ENCODE results near the gene LRP5. TPM values are rescaled to one million over a fixed set of nuclear protein-coding genes. Genes with fewer than 3 reads are reported as not detected.
A peak's percentile ranks its signal among the peaks of the same experiment; 100 is the strongest.

The LRP5 gene
- total RNA-seq, 1 experiment from 2014 or later = 67.0 TPM

- no peak overlapping the region for H3K27ac ChIP-seq (ENCODE audit: low read depth, low read length, poor library complexity, severe bottlenecking)
- no peaks in the 10 kb centered on the region for H3K9me3 ChIP-seq (ENCODE audit: low read depth, low read length, poor library complexity, severe bottlenecking)
- TF ChIP-seq CTCF (conservative IDR thresholded peaks at IDR 0.05; ENCODE audit: low read depth, low read length) = no peak
- no peak for TF ChIP-seq EZH2 (IDR thresholded peaks at IDR 0.05; ENCODE audit: borderline replicate concordance, low read depth, low read length, poor library complexity, severe bottlenecking)
- H3K36me3 ChIP-seq (ENCODE audit: insufficient read depth, low read length, poor library complexity, severe bottlenecking) = no peaks in the 10 kb centered on the region
- H3K4me1 ChIP-seq (ENCODE audit: insufficient read depth, low read length, poor library complexity, severe bottlenecking) = peaks cover 17% of the 10 kb centered on the region
- ChIA-PET POLR2A (ENCODE audit: low non-redundant PET) (no interaction called here), CTCF (no interaction called here)
- H3K27me3 ChIP-seq (replicated peaks; ENCODE audit: insufficient read depth, low read depth, low read length, poor library complexity) = no peaks in the 10 kb centered on the region
- H3K4me3 ChIP-seq (ENCODE audit: low read depth, low read length, poor library complexity, severe bottlenecking) = no peak overlapping the region
- intact Hi-C loops (cut with micrococcal nuclease; ENCODE audit: unreplicated experiment) = no loop called here
- BruUV-seq (replicated peaks) = no TSS peak
- DNase-seq (ENCODE audit: low spot score) = no peak
These were observed 23.3 kb downstream of the LRP5 start for GRCh38 chr11:68335683-68336082.

GRCh38 chr11:68336716-68337115, 24.3 kb downstream of the LRP5 start:
- TF ChIP-seq CTCF (conservative IDR thresholded peaks at IDR 0.05; ENCODE audit: low read depth, low read length) = no peak
- TF ChIP-seq EZH2 (IDR thresholded peaks at IDR 0.05; ENCODE audit: borderline replicate concordance, low read depth, low read length, poor library complexity, severe bottlenecking) = no peak
- CTCF ChIA-PET = no interaction called here

GRCh38 chr11:68337399-68337835, 25.0 kb downstream of the LRP5 start:
- no TSS peak for BruUV-seq (replicated peaks)
- DNase-seq (ENCODE audit: low spot score) = no peak
- Histone ChIP-seq H3K27me3 (replicated peaks; ENCODE audit: insufficient read depth, low read depth, low read length, poor library complexity) (no peaks in the 10 kb centered on the region), H3K4me3 (ENCODE audit: low read depth, low read length, poor library complexity, severe bottlenecking) (no peak overlapping the region), H3K36me3 (ENCODE audit: insufficient read depth, low read length, poor library complexity, severe bottlenecking) (no peaks in the 10 kb centered on the region), H3K4me1 (ENCODE audit: insufficient read depth, low read length, poor library complexity, severe bottlenecking) (peaks cover 28% of the 10 kb centered on the region), H3K9me3 (ENCODE audit: low read depth, low read length, poor library complexity, severe bottlenecking) (no peaks in the 10 kb centered on the region), H3K27ac (ENCODE audit: low read depth, low read length, poor library complexity, severe bottlenecking) (peak overlapping the region; percentile 7)
- intact Hi-C loops (cut with micrococcal nuclease; ENCODE audit: unreplicated experiment) = no loop called here
- no peak for TF ChIP-seq EZH2 (IDR thresholded peaks at IDR 0.05; ENCODE audit: borderline replicate concordance, low read depth, low read length, poor library complexity, severe bottlenecking)
- TF ChIP-seq CTCF (conservative IDR thresholded peaks at IDR 0.05; ENCODE audit: low read depth, low read length) = no peak
- ChIA-PET POLR2A (ENCODE audit: low non-redundant PET) (no interaction called here), CTCF (no interaction called here)

More at GRCh38 chr11:68336716-68337115, 24.3 kb downstream of the LRP5 start:
- H3K27ac ChIP-seq (ENCODE audit: low read depth, low read length, poor library complexity, severe bottlenecking) = peak overlapping the region; percentile 7
- intact Hi-C loops (cut with micrococcal nuclease; ENCODE audit: unreplicated experiment) = no loop called here
- no peak overlapping the region for H3K4me3 ChIP-seq (ENCODE audit: low read depth, low read length, poor library complexity, severe bottlenecking)
- H3K4me1 ChIP-seq (ENCODE audit: insufficient read depth, low read length, poor library complexity, severe bottlenecking) = peaks cover 21% of the 10 kb centered on the region
- POLR2A ChIA-PET (ENCODE audit: low non-redundant PET) = no interaction called here
- no peaks in the 10 kb centered on the region for H3K36me3 ChIP-seq (ENCODE audit: insufficient read depth, low read length, poor library complexity, severe bottlenecking)
- no peak for DNase-seq (ENCODE audit: low spot score)
- H3K27me3 ChIP-seq (replicated peaks; ENCODE audit: insufficient read depth, low read depth, low read length, poor library complexity) = no peaks in the 10 kb centered on the region
- H3K9me3 ChIP-seq (ENCODE audit: low read depth, low read length, poor library complexity, severe bottlenecking) = no peaks in the 10 kb centered on the region
- no TSS peak for BruUV-seq (replicated peaks)
